ENCODE measurements around the gene ALK.

GRCh38 chr2:29469516-29469915 is 451.9 kb downstream of the ALK start:
- TF ChIP-seq CTCF (IDR thresholded peaks at IDR 0.05) (no peak), POLR2A (IDR thresholded peaks at IDR 0.05) (no peak)
